HL-60 (cell line): Measurements from ENCODE around the gene ADAMTS3.
A peak's percentile ranks its signal among the peaks of the same experiment; 100 is the strongest.

Source experiments
- DNase-seq, 2 experiments: peaks; one replicate each; pipeline ENCODE4 v3.0.0-alpha.2; 2010 to 2020; ENCODE audit warnings: low read depth in 1 of 2, low spot score in 1 of 2
- H3K27ac ChIP-seq: fragments of 250-450 bp; sonication (Bioruptor Pico); replicated peaks from 2 replicates; pipeline ENCODE4 v1.5.1; 2020; ENCODE audit warnings: mild to moderate bottlenecking, moderate library complexity
- H3K27me3 ChIP-seq: fragments of 250-450 bp; sonication (Bioruptor Pico); 2 replicates; pipeline ENCODE4 v1.5.1; 2021; ENCODE audit warnings: mild to moderate bottlenecking, moderate library complexity; ENCODE audit not compliant: insufficient read depth, poor library complexity, severe bottlenecking
- H3K4me3 ChIP-seq: replicated peaks from 2 replicates; pipeline ENCODE4 v1.5.1; 2011; ENCODE audit warnings: mild to moderate bottlenecking, control low read depth, low read length; ENCODE audit not compliant: insufficient read depth
- GABPA ChIP-seq: IDR thresholded peaks from 2 replicates; pipeline ENCODE4 v1.6.1; 2012; ENCODE audit warnings: low read depth
- POLR2AphosphoS5 ChIP-seq: IDR thresholded peaks from 2 replicates; pipeline ENCODE4 v1.6.1; 2012; ENCODE audit warnings: low read depth
- SPI1 ChIP-seq: IDR thresholded peaks from 2 replicates; pipeline ENCODE4 v1.6.1; 2012; ENCODE audit warnings: low read depth, mild to moderate bottlenecking, borderline replicate concordance
- TF ChIP-seq, protein P1 (sequence below): IDR thresholded peaks from one replicate; pipeline ENCODE4 v1.5.1; 2011; ENCODE audit warnings: low read length, control low read depth, inconsistent platforms; ENCODE audit not compliant: insufficient read depth
- TF ChIP-seq, protein P2 (sequence below): IDR thresholded peaks from 2 replicates; pipeline ENCODE4 v1.6.1; 2012; ENCODE audit warnings: low read depth; ENCODE audit not compliant: insufficient replicate concordance

Gene ADAMTS3

DNA sequence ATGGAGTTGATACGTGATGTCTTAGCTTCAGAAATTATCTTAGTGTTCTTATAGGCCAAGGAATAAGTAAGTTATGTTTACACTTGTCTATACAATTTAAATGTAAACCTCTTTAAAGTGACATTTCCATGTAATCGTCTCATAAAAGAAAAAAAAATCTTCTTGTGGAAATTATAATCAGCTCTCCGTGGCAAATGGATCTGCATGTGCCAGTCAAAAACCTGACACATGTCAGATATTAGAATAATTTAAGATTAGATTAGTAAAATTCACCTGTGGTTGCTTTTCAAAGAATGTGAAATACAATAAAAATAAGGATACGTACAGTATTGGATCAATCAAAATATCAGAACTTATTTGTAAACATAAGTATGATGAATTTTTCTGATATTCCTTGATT lies 263.9 kb downstream of the ADAMTS3 start:
- TF ChIP-seq SPI1 (no peak), POLR2AphosphoS5 (no peak), GABPA (no peak)
- TF ChIP-seq, protein P1, sequence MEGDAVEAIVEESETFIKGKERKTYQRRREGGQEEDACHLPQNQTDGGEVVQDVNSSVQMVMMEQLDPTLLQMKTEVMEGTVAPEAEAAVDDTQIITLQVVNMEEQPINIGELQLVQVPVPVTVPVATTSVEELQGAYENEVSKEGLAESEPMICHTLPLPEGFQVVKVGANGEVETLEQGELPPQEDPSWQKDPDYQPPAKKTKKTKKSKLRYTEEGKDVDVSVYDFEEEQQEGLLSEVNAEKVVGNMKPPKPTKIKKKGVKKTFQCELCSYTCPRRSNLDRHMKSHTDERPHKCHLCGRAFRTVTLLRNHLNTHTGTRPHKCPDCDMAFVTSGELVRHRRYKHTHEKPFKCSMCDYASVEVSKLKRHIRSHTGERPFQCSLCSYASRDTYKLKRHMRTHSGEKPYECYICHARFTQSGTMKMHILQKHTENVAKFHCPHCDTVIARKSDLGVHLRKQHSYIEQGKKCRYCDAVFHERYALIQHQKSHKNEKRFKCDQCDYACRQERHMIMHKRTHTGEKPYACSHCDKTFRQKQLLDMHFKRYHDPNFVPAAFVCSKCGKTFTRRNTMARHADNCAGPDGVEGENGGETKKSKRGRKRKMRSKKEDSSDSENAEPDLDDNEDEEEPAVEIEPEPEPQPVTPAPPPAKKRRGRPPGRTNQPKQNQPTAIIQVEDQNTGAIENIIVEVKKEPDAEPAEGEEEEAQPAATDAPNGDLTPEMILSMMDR, result no peak
- TF ChIP-seq, protein P2, sequence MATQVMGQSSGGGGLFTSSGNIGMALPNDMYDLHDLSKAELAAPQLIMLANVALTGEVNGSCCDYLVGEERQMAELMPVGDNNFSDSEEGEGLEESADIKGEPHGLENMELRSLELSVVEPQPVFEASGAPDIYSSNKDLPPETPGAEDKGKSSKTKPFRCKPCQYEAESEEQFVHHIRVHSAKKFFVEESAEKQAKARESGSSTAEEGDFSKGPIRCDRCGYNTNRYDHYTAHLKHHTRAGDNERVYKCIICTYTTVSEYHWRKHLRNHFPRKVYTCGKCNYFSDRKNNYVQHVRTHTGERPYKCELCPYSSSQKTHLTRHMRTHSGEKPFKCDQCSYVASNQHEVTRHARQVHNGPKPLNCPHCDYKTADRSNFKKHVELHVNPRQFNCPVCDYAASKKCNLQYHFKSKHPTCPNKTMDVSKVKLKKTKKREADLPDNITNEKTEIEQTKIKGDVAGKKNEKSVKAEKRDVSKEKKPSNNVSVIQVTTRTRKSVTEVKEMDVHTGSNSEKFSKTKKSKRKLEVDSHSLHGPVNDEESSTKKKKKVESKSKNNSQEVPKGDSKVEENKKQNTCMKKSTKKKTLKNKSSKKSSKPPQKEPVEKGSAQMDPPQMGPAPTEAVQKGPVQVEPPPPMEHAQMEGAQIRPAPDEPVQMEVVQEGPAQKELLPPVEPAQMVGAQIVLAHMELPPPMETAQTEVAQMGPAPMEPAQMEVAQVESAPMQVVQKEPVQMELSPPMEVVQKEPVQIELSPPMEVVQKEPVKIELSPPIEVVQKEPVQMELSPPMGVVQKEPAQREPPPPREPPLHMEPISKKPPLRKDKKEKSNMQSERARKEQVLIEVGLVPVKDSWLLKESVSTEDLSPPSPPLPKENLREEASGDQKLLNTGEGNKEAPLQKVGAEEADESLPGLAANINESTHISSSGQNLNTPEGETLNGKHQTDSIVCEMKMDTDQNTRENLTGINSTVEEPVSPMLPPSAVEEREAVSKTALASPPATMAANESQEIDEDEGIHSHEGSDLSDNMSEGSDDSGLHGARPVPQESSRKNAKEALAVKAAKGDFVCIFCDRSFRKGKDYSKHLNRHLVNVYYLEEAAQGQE, result no peak
- DNase-seq, result no peak
- Histone ChIP-seq H3K27me3 (no peaks in the 10 kb centered on the region), H3K4me3 (no peak overlapping the region), H3K27ac (no peak overlapping the region)

DNA sequence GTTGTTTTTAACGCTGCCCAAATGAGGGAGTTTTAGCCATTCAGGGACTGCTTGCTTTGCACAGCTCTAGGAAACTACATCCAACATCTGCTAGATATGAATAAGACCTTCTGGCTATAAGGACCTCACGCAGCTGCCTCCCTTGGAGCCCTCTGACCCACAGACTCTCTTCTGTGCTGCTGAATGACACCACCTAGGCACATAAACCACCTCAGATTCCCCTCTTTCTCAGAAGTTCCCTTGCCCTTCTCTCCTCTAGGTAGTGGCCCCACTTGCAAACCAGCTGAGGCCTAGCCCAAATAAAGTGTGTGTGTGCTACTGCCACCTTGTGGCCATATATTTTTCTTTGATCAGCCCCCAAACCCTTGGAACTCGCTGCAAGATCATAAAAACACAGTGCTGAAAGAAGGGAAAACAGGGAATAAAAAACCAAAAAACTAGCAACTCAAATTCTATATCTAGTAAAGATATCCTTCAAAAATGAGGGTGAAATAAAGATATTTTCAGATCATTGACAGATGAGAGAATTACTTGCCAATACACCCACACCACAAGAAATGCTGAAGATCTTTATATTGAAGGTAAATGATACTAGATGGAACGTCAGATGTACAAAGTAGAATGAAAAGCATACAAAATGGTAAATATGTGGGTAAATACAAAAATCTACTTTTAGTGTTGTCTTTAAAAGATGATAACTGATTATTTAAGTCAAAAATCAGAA lies 265.9 kb downstream of the ADAMTS3 start:
- no peak overlapping the region for H3K27ac ChIP-seq
- TF ChIP-seq, protein P2, result no peak
- no peak for TF ChIP-seq SPI1
- TF ChIP-seq GABPA, result no peak
- TF ChIP-seq, protein P1, result no peak
- TF ChIP-seq POLR2AphosphoS5, result no peak
- H3K4me3 ChIP-seq, result no peak overlapping the region
- H3K27me3 ChIP-seq, result no peaks in the 10 kb centered on the region
- DNase-seq, result peak; percentile 12 to 21

DNA sequence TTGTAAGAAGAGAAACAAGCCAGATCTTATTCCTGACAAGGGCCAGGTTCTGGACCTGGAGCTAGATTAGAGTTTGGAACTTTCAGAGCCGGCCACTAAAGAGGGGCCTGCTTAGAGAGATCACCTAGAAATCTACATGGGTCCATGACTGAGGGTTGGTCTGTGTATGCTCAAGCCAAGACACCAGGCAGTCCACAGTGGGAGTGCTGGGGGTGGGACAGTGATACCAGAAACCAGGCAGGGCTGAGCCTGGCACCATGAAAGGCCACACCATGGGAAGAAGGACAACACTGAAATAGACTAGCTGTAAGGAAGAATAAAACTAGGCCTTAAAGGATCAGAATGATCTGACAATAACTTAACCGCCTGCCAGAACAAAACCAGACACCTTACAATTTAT lies 267.3 kb downstream of the ADAMTS3 start:
- H3K4me3 ChIP-seq, result no peak overlapping the region
- H3K27ac ChIP-seq, result no peak overlapping the region
- DNase-seq, result no peak
- TF ChIP-seq, protein P2, result no peak
- TF ChIP-seq POLR2AphosphoS5, result no peak
- TF ChIP-seq SPI1, result no peak
- no peak for TF ChIP-seq GABPA
- TF ChIP-seq, protein P1, result no peak
- H3K27me3 ChIP-seq, result no peaks in the 10 kb centered on the region
